ENCODE measurements around the gene DYRK1B. TPM values are rescaled to one million over a fixed set of nuclear protein-coding genes. Genes with fewer than 3 reads are reported as not detected.

Gene DYRK1B
- total and polyA plus RNA-seq, 7 donors: 6.6 to 11.4 (median 8.6) TPM

- TF ChIP-seq EP300 (IDR thresholded peaks at IDR 0.05) (no peak), POLR2A (IDR thresholded peaks at IDR 0.05) (no peak), POLR2AphosphoS5 (IDR thresholded peaks at IDR 0.05) (no peak)
- TF ChIP-seq, protein P1, sequence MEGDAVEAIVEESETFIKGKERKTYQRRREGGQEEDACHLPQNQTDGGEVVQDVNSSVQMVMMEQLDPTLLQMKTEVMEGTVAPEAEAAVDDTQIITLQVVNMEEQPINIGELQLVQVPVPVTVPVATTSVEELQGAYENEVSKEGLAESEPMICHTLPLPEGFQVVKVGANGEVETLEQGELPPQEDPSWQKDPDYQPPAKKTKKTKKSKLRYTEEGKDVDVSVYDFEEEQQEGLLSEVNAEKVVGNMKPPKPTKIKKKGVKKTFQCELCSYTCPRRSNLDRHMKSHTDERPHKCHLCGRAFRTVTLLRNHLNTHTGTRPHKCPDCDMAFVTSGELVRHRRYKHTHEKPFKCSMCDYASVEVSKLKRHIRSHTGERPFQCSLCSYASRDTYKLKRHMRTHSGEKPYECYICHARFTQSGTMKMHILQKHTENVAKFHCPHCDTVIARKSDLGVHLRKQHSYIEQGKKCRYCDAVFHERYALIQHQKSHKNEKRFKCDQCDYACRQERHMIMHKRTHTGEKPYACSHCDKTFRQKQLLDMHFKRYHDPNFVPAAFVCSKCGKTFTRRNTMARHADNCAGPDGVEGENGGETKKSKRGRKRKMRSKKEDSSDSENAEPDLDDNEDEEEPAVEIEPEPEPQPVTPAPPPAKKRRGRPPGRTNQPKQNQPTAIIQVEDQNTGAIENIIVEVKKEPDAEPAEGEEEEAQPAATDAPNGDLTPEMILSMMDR (IDR thresholded peaks at IDR 0.05): no peak
- H3K9me3 ChIP-seq: no peaks in the 10 kb centered on the region
- peaks cover 16 to 71% (median 47%) of the 10 kb centered on the region in 4 donors for H3K36me3 ChIP-seq
- 96 to 97% methylated on average over 18 of the region's 18 CpGs for WGBS, 2 donors
- no peak for DNase-seq
- intact Hi-C loops (cut with DNase I): loop anchor here (5.0 kb wide), 1 partner anchor 142 kb away; the partner anchor contains the start of gene PSMC4
- no peaks in the 10 kb centered on the region for H3K27me3 ChIP-seq
- no peak overlapping the region for H3K4me3 ChIP-seq
- peaks cover 0 to 24% (median 22%) of the 10 kb centered on the region in 4 donors for H3K4me1 ChIP-seq
- no peak overlapping the region for H3K27ac ChIP-seq
Observed at GRCh38 chr19:39830406-39830805, 3.6 kb downstream of the DYRK1B start.

DNA sequence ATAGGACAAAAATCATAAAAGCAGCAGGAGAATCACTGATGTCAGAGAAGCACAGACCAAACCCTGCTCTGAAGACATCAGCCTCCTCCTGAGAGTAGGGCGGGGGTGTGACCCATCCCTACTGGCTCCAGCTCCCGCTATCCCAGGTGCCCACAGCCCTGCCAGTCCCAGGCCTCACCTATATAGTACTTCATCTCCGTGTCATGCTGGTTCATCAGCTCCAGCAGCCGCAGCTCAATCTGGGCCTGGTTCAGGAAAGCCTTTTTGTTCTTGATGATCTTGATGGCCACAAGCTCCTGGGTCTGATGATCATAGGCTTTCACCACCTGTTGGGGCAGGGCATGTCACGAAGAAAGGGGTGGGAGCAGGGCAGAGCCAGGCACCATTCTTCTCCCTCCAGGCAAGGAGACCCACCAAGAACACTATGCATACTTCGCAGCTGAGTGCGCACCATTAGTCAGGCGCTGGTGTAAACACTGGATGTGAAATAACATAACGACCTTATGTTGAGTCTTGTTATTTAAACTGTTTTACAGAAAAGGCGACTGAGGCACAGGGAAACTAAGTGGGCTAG is 4.2 kb downstream of the DYRK1B start:
- intact Hi-C loops (cut with DNase I): loop anchor here (5.0 kb wide), 1 partner anchor 143 kb away; the partner anchor contains the start of gene PSMC4
- Histone ChIP-seq H3K27ac (no peak overlapping the region), H3K27me3 (no peaks in the 10 kb centered on the region), H3K36me3 (peaks cover 16 to 66% (median 48%) of the 10 kb centered on the region in 4 donors), H3K4me1 (peaks cover 0 to 28% (median 27%) of the 10 kb centered on the region in 4 donors), H3K9me3 (no peaks in the 10 kb centered on the region), H3K4me3 (no peak overlapping the region)
- TF ChIP-seq, protein P1 (IDR thresholded peaks at IDR 0.05): no peak
- TF ChIP-seq POLR2AphosphoS5 (IDR thresholded peaks at IDR 0.05) (no peak), POLR2A (IDR thresholded peaks at IDR 0.05) (no peak), EP300 (IDR thresholded peaks at IDR 0.05) (no peak)
- no peak for DNase-seq
- WGBS, 2 donors: 94% methylated on average over 10 of the region's 10 CpGs

- Histone ChIP-seq H3K27ac (no peak overlapping the region), H3K27me3 (no peaks in the 10 kb centered on the region), H3K4me3 (no peak overlapping the region), H3K36me3 (peaks cover 16 to 64% (median 48%) of the 10 kb centered on the region in 4 donors), H3K4me1 (peaks cover 0 to 30% (median 29%) of the 10 kb centered on the region in 4 donors), H3K9me3 (no peaks in the 10 kb centered on the region)
- WGBS, 2 donors: 67 to 68% methylated on average over 5 of the region's 5 CpGs
- intact Hi-C loops (cut with DNase I): no loop called here
- DNase-seq: no peak
- TF ChIP-seq POLR2A (IDR thresholded peaks at IDR 0.05): no peak
- TF ChIP-seq POLR2AphosphoS5 (IDR thresholded peaks at IDR 0.05): no peak
- TF ChIP-seq, protein P1 (IDR thresholded peaks at IDR 0.05): no peak
- no peak for TF ChIP-seq EP300 (IDR thresholded peaks at IDR 0.05)
Observed at GRCh38 chr19:39828654-39829032, 5.3 kb downstream of the DYRK1B start.

DNA sequence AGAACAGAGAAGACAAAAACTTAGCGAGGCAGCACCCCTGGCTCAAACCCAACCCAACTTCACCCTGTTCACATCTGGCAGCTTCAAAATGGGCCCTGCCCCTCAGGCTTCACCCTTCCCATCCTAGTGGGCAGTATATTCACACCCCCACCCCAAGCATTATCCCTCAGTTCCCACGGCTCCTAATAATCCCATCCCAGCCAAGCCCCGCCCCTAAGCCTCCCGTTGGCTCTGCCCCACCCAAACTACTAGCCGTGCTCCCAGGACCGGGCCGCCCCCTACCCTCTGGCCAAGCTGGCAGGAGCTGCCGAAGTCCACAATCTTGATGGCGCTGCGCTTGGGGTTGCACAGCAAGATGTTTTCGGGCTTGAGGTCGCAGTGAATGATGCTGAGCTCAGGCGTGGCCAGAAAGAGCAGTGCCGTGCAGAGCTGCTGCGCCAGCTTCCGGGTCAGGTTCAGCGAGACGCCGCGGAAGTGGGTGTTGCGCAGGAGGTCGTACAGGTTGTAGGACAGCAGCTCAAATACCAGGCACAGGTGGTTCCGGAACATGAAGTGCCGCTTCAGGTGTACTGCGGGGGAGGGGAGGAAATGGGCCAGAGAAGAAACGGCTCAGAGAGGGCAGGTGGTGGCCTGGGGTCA is 5.8 kb downstream of the DYRK1B start:
- no peak for DNase-seq
- TF ChIP-seq EP300 (IDR thresholded peaks at IDR 0.05): no peak
- no peak for TF ChIP-seq POLR2AphosphoS5 (IDR thresholded peaks at IDR 0.05)
- TF ChIP-seq POLR2A (IDR thresholded peaks at IDR 0.05): no peak
- TF ChIP-seq, protein P1 (IDR thresholded peaks at IDR 0.05): no peak
- H3K4me1 ChIP-seq: peaks cover 0 to 31% (median 30%) of the 10 kb centered on the region in 4 donors
- peaks cover 16 to 64% (median 48%) of the 10 kb centered on the region in 4 donors for H3K36me3 ChIP-seq
- no peak overlapping the region for H3K4me3 ChIP-seq
- H3K27me3 ChIP-seq: no peaks in the 10 kb centered on the region
- 77 to 87% methylated on average over 26 of the region's 26 CpGs for WGBS, 2 donors
- H3K27ac ChIP-seq: no peak overlapping the region
- no peaks in the 10 kb centered on the region for H3K9me3 ChIP-seq
- intact Hi-C loops (cut with DNase I): no loop called here
